HG03432 (cell line): Measurements from ENCODE around the gene RGS14.

Source experiments
- ATAC-seq: cut with Tn5 transposase; IDR thresholded peaks from one replicate; pipeline ENCODE4 v1.9.1; 2021; ENCODE audit warnings: mild to moderate bottlenecking, moderate library complexity; ENCODE audit not compliant: unreplicated experiment

The RGS14 gene

DNA sequence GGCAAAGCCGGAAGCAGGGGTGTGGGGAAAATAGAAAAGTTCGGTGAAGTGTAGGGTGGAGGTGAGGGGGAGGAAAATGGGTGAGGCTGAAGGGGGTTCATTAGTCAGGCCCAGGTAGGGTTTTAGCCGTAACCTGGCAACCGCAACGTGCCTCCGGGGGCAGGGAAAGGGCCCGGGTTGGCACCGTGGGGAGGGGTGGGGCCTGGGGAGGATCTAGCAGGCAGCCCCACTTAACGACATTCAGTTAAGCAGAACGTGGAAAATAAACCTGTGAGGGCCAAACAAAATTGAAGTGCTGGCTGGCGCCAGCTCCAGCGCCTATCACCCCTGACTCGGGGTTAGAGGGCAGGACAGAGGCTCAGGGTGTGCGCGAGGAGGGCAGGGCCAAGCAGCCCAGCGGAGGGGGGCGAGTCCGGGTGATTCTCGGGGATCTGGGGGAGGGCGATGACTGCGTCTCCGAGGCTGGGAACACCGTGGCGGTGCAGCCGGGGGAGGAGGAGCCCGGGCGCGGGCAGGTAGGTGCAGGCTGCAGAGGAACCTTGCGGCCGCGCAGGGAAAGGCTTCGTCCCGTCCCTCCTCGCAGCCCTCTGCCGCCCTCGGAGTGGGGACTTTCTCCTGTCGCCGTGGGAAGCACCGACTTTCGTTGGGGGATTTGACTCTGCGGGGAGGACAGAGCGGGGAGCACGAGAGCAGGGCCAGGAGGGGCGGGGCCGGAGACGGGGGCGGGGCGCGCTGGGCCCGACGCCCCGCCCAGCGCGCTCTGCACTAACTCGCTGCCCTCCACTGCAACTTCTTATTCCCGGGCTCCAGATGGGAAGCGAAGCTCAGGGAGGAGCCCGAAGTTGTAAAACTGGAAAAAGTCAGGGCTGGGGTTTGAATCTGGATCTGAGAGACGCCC lies 5.1 kb downstream of the RGS14 start:
- ATAC-seq = peak; percentile 44

- no peak for ATAC-seq
These were observed 5.8 kb downstream of the RGS14 start for GRCh38 chr5:177363565-177363964.

DNA sequence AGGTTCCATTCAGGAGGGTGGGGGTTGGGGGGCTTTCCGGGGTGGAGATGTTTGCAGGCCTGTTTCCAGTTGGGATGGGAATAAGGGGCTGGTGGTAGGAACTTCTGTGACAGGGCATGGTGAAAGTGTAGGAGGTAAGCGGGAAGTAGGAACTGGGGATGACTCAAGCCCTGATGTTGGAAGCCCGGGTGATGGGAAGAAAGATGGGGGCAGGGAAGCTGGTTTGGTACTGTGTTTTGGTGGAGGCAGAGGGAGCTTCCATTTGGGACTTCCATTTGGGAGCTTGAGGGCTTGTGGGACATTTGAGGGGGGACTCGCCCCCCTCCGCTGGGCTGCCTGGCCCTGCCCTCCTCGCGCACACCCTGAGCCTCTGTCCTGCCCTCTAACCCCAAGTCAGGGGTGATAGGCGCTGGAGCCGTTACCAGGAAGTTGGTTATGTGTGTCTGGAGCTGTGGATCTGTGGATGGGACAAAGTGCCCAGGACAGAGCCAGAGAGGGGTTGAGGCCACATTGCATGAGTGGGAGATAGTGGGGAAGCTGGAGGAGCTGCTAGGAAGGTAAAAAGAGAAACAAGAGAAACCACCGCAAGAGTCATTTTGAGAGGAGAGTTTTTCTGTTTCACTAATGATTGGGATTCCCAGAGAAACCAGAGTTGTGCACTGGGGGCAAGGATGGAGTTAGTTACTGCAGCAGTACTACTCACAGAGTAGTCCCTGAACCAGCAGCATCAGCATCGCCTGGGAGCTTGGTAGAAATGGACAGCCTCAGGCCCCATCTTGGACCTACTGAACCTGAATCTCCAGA lies 6.6 kb downstream of the RGS14 start:
- ATAC-seq = peak; percentile 46

- ATAC-seq = no peak
These were observed 8.3 kb downstream of the RGS14 start for GRCh38 chr5:177365845-177366527.

GRCh38 chr5:177366528-177367322 lies 9.0 kb downstream of the RGS14 start:
- ATAC-seq = no peak

- ATAC-seq = no peak
These were observed 9.7 kb downstream of the RGS14 start for GRCh38 chr5:177367323-177367848.

DNA sequence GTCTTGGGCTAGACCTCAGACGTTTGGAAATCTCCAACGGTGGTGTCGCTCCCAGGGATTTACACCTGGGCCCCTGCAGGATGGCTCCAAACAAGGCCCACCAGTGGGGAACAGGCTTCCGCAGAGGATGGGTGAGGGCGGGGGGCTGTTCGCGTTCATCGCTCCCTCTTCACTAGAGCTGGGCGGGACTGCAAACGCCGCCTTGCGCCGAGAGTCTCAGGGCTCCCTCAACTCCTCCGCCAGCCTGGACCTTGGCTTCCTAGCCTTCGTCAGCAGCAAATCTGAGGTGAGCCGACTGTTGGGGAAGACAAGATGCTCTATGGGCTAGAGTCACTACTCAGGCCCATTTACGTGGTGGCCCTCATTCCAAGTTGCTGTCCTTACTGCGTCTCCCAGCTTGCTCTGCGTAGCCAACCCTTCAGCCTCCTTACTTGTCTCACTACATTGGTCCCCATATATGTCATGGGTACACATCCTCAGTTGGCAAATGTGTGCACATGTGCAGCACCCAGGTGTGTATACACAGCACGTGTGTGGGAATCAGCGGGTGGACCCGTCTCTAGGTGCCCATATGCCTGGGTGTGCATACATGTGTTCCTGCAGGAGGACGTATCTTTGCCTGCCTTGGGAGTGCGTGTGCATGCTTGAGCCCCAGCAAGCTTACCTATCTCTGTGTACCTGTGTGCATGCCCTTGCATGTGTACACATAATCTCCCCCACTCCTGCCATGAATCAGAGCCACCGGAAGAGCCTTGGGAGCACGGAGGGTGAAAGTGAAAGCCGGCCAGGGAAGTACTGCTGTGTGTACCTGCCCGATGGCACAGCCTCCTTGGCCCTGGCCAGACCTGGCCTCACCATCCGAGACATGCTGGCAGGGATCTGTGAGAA lies 10.5 kb downstream of the RGS14 start:
- ATAC-seq = no peak

DNA sequence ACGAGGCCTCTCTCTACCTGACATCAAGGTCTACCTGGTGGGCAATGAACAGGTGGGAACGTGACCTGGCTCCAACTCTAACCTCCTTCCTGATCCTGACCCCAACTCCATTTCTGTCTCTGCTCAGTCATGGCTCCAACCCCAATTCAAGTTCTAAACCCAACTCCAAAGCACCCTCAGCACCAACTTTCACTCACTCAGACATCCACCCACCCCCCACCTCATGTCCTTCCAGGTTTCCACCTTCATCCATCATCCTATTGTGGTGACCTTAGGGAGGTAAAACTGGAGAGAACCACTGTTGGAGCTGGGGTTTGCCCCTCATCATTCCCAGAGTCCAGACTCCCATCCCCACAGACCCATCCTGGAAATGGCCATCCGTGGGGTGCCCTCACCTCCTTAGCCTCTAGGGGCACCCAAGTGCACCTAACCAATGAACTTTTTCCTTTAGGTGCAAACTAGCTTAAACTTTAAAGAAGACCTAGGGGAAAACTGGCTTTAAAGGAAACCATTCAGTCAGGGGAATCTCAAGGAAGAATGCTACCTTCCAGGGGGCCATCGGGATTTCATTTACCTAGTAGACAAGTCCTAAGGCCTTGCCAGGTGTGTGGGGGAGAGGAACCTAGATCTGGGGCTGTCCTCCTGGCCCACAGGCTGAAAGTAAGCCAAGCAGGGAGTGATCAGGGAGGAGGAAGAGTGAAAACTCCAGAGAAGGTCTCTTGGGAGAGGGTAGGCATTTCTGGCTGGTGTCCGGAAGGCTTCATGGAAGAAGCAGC lies 11.3 kb downstream of the RGS14 start:
- ATAC-seq = no peak

- no peak for ATAC-seq
These were observed 12.1 kb downstream of the RGS14 start for GRCh38 chr5:177369645-177370440.

DNA sequence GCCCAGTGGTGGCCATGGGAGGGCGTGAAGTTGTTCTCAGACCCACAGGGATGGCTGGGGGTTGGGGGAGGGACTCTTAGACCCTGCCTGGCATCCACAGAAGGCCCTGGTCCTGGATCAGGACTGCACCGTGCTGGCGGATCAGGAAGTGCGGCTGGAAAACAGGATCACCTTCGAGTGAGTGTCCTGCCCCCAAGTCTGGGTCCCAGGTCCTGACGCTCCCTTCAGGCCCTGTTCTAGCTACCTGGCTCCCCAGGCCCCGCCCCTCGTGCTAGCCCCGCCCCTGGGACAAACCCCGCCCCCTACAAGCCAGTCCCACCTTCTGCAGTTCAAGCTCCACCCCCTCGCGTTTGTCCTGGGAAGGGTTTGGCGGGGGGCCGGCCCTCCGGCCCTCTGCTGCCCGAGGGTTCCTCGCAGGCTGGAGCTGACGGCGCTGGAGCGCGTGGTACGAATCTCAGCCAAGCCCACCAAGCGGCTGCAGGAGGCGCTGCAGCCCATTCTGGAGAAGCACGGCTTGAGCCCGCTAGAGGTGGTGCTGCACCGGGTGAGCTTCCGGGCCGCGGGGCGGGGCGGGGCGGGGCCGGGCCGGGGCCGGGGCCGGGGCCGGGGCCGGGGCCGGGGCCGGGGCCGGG lies 12.9 kb downstream of the RGS14 start:
- peak; percentile 53 for ATAC-seq

DNA sequence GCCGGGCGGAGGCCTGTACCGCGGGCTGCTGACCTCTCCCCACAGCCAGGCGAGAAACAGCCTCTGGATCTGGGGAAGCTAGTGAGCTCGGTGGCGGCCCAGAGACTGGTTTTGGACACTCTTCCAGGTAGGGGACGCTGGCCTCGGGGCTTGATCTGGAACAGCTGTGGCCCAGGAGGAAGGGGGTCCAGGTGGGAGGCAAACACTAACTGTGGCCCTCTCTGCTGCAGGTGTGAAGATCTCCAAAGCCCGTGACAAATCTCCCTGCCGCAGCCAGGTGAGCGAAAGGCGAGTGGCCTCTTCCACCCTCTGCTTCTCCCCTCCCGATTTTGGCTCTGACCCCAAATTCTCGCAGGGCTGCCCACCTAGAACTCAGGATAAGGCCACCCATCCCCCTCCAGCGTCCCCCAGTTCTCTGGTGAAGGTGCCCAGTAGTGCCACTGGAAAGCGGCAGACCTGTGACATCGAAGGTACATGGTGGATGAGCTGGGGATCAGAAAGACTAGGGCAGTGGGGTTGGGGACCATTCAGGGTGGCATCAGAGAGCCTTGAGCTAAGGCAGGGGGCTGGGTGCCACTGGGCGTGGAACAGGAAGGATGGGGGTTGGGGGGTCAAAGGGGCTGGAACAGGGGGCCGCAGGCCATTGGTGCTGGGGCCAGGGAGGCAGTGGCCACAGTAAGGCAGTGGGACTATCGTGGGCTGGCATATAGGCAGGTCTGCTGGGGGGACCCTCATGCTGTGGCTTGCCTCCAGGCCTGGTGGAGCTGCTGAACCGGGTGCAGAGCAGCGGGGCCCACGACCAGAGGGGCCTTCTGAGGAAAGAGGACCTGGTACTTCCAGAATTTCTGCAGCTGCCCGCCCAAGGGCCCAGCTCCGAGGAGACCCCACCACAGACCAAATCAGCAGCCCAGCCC lies 13.7 kb downstream of the RGS14 start:
- ATAC-seq = no peak

DNA sequence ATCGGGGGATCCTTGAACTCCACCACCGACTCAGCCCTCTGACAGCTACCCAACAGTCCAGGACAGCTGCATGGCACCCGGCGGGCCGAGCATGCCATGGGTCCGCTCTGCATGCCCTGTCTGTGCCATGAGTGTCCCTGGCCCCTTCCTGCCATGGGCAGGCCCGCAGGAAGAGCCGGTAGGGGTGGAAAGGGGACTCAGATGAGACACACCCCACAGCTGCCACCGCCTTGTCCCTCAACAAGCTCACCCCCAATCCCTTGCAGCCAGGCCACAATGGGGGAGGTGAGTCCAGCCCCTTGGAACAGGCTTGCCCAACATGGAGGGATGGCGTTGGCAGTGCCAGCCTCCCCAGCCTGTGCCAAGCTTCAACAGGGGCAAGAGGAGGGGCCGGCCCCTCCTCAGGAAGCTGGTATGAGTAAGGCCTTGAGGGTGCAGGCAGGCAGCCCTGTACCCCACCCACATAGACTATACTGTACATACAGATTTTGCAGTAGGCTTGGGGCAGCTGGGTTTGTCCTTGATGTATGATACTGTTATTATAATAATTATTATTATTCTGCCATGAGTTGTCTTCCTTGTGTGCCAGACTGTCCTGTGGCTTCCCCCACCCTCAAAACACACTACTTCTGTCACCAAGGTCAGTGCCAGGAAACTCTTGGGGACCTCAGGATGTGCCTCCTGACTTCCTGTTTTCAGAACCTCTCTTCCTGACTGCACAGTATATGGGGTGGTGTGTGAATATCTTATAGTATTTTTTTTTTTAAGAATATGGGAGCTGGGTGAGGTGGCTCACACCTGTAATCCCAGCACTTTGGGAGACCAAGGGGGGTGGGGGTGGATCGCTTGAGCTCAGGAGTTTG lies 14.5 kb downstream of the RGS14 start:
- no peak for ATAC-seq

DNA sequence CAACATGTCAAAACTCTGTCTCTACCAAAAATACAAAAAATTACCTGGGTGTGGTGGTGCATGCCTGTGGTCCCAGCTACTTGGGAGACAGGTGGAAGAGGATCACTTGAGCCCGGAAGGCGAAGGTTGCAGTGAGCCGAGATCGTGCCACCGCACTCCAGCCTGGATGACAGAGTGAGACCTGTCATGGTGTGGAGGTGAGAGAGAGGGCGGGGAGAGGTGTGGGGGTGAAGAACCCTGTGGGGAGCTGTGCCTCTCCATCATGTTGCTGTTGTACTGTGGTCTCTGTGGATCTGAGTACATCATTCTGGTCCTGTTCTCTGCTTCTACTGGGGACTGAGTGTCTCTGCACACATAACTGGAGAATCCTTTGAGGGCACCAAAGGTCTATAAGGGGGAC lies 15.2 kb downstream of the RGS14 start:
- no peak for ATAC-seq

DNA sequence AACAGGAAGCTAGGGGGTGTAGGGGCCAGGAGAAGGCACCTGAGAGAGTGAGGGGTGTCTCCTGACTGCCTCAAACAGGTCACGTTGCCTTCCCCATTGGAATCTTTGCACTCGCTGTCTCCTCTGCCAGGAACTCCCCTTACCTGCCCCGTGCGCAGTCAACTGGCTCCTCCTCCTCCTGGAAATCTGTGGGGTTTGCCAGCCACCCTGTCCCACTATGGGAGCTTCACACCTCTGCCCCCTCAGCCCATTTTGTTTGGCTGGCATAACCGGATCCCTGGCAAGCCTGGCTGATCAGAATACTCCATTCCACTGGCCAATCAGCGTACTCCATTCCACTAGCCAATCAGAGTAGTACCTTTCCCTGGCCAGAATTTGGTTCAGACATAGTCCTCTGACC lies 16.1 kb downstream of the RGS14 start:
- ATAC-seq = no peak

- ATAC-seq = no peak
These were observed 16.5 kb downstream of the RGS14 start for GRCh38 chr5:177374211-177374610.
